Measurements from ENCODE around the gene BCLAF1.
"Not testable (repeated sequence)": the region's sequence is repeated elsewhere in the genome, so short reads cannot be mapped to it uniquely, and the experiment has no call there.

BCLAF1 gene

GRCh38 chr6:136236466-136237293 lies 53.0 kb downstream of the BCLAF1 start:
- no peak for DNase-seq

GRCh38 chr6:136235233-136235564 lies 54.4 kb downstream of the BCLAF1 start:
- no peak for DNase-seq

- no peak for DNase-seq
Measured at GRCh38 chr6:136232701-136233100, 56.9 kb downstream of the BCLAF1 start.

- DNase-seq = no peak
Measured at GRCh38 chr6:136230219-136230853, 59.3 kb downstream of the BCLAF1 start.

GRCh38 chr6:136228814-136229213 lies 60.8 kb downstream of the BCLAF1 start:
- no peak for DNase-seq

- DNase-seq = no peak
Measured at GRCh38 chr6:136226674-136227377, 62.8 kb downstream of the BCLAF1 start.

- peak; percentile 4 for DNase-seq
Measured at GRCh38 chr6:136226027-136226673, 63.5 kb downstream of the BCLAF1 start.

- DNase-seq = no peak
Measured at GRCh38 chr6:136225496-136225895, 64.2 kb downstream of the BCLAF1 start.

- DNase-seq = not testable (repeated sequence)
Measured at GRCh38 chr6:136224974-136225373, 64.7 kb downstream of the BCLAF1 start.

- no peak for DNase-seq
Measured at GRCh38 chr6:136216503-136217401, 72.9 kb downstream of the BCLAF1 start.

GRCh38 chr6:136213853-136214252 lies 75.8 kb downstream of the BCLAF1 start:
- DNase-seq = no peak

GRCh38 chr6:136213012-136213539 lies 76.6 kb downstream of the BCLAF1 start:
- no peak for DNase-seq

GRCh38 chr6:136212608-136213007 lies 77.0 kb downstream of the BCLAF1 start:
- no peak for DNase-seq

- no peak for DNase-seq
Measured at GRCh38 chr6:136210398-136211165, 79.1 kb downstream of the BCLAF1 start.

GRCh38 chr6:136209496-136209895 lies 80.2 kb downstream of the BCLAF1 start:
- no peak for DNase-seq

- no peak for DNase-seq
Measured at GRCh38 chr6:136208783-136209182, 80.9 kb downstream of the BCLAF1 start.
